Panc1 (cell line): ENCODE results near the gene DUS1L. TPM values are rescaled to one million over a fixed set of nuclear protein-coding genes. Genes with fewer than 3 reads are reported as not detected.

Source experiments
- ATAC-seq: fragments of 200-7000 bp; cut with Tn5 transposase; 2 replicates; pipeline ENCODE4 v1.9.1; 2020; ENCODE audit warnings: mild to moderate bottlenecking, moderate library complexity
- BruUV-seq: library from RNA; stranded (reverse); fragments of 400-500 nt; replicated peaks from 2 replicates; lab custom pipeline; 2021; lab: Mats Ljungman, UMichigan
- CTCF ChIA-PET: fragments of 300-600 bp; sonication (Branson Sonifier 250); formaldehyde crosslinking; loops from one replicate; lab custom pipeline; 2022; ENCODE audit warnings: antibody characterized with exemption; lab: Charles Lee
- POLR2A ChIA-PET: fragments of 300-600 bp; sonication (Branson Sonifier 250); formaldehyde crosslinking; loops from one replicate; lab custom pipeline; 2022; ENCODE audit warnings: antibody characterized with exemption; lab: Charles Lee
- DNase-seq: peaks from one replicate; pipeline ENCODE4 v3.0.0-alpha.2; 2010; ENCODE audit warnings: low read depth, low spot score
- H3K27ac ChIP-seq: 2 replicates; pipeline ENCODE4 v1.5.1; 2011; ENCODE audit warnings: mild to moderate bottlenecking, low read length, inconsistent platforms
- H3K27me3 ChIP-seq: fragments of 200-500 bp; sonication (Bioruptor generic); 2 replicates; pipeline ENCODE4 v1.6.0; 2014; ENCODE audit warnings: low read length, inconsistent platforms; ENCODE audit not compliant: control insufficient read depth, insufficient read depth
- H3K36me3 ChIP-seq: fragments of 200-500 bp; sonication (Bioruptor generic); 2 replicates; pipeline ENCODE4 v1.5.1; 2014; ENCODE audit warnings: inconsistent platforms, mild to moderate bottlenecking, low read length, moderate library complexity; ENCODE audit not compliant: control insufficient read depth, insufficient read depth
- H3K4me1 ChIP-seq: 2 replicates; pipeline ENCODE4 v1.5.1; 2011; ENCODE audit warnings: inconsistent platforms, mild to moderate bottlenecking, low read length, moderate library complexity; ENCODE audit not compliant: control insufficient read depth, insufficient read depth
- H3K4me3 ChIP-seq, 2 experiments: 2 replicates each; pipeline ENCODE4 v1.5.1; 2011 to 2012; ENCODE audit warnings: low read depth in 2 of 2, low read length in 2 of 2, mild to moderate bottlenecking in 2 of 2, inconsistent platforms in 1 of 2, moderate library complexity in 1 of 2
- H3K9me3 ChIP-seq: fragments of 200-500 bp; sonication (Bioruptor generic); 2 replicates; pipeline ENCODE4 v1.5.1; 2014; ENCODE audit warnings: low read depth, mild to moderate bottlenecking, inconsistent platforms, low read length, moderate library complexity; ENCODE audit not compliant: control insufficient read depth, insufficient read depth
- CTCF ChIP-seq: fragments of 450-650 bp; IDR thresholded peaks from 2 replicates; pipeline ENCODE4 v1.5.1; 2017; ENCODE audit warnings: mild to moderate bottlenecking
- POLR2AphosphoS5 ChIP-seq: IDR thresholded peaks from 2 replicates; pipeline ENCODE4 v1.6.1; 2012; ENCODE audit warnings: mild to moderate bottlenecking, low read depth, low read length, moderate library complexity
- REST ChIP-seq, 2 experiments: IDR thresholded peaks; 2 replicates each; pipeline ENCODE4 v1.6.1; 2011 to 2012; ENCODE audit warnings: low read depth in 2 of 2, control low read depth in 1 of 2, low read length in 1 of 2, mild to moderate bottlenecking in 1 of 2, moderate library complexity in 1 of 2; ENCODE audit not compliant: insufficient read depth in 1 of 2
- SIN3A ChIP-seq: IDR thresholded peaks from 2 replicates; pipeline ENCODE4 v1.6.1; 2012; ENCODE audit warnings: low read depth, mild to moderate bottlenecking, low read length, moderate library complexity, borderline replicate concordance; ENCODE audit not compliant: insufficient read depth
- TCF7L2 ChIP-seq: IDR thresholded peaks from 2 replicates; pipeline ENCODE4 v1.6.1; 2011; ENCODE audit warnings: mild to moderate bottlenecking, low read depth, low read length, inconsistent platforms
- in situ Hi-C: cut with HindIII; loops from 2 replicates; pipeline ENCODE4 v1.10.0; 2016; ENCODE audit warnings: low sequenced_read_pairs, low pct_unique_long_range_greater_than_20kb
- intact Hi-C: fragments of 100-400 bp; cut with micrococcal nuclease; formaldehyde crosslinking; loops from one replicate; pipeline ENCODE4 v1.10.0; 2022; ENCODE audit not compliant: unreplicated experiment
- total RNA-seq: library from RNA; stranded (reverse); gene quantifications from one replicate; pipeline ENCODE4 v1.2.1, GENCODE V29; 2021; ENCODE audit not compliant: unreplicated experiment

Gene DUS1L
- total RNA-seq, 1 experiment from 2014 or later: 115 TPM

- ATAC-seq (no peak), DNase-seq (no peak)
- in situ Hi-C loops (no loop called here), intact Hi-C loops (no loop called here)
- Histone ChIP-seq H3K27ac (no peak overlapping the region), H3K36me3 (no peaks in the 10 kb centered on the region), H3K4me3 (no peak overlapping the region), H3K9me3 (no peaks in the 10 kb centered on the region), H3K4me1 (peaks cover 22% of the 10 kb centered on the region), H3K27me3 (no peaks in the 10 kb centered on the region)
- ChIA-PET POLR2A (no interaction called here), CTCF (no interaction called here)
- TF ChIP-seq TCF7L2 (no peak), POLR2AphosphoS5 (no peak), SIN3A (no peak), CTCF (no peak), REST (IDR thresholded peaks at IDR 0.05; ENCODE audit: insufficient read depth in 1 of 2, low read depth in 2 of 2, low read length in 1 of 2) (no peak)
- no TSS peak for BruUV-seq
Measured at GRCh38 chr17:82014971-82015310, 50.7 kb downstream of the DUS1L start.

GRCh38 chr17:82014432-82014831, 51.2 kb downstream of the DUS1L start:
- H3K4me3 ChIP-seq: no peak overlapping the region
- DNase-seq: no peak
- no peaks in the 10 kb centered on the region for H3K27me3 ChIP-seq
- no peaks in the 10 kb centered on the region for H3K9me3 ChIP-seq
- TF ChIP-seq SIN3A (no peak), TCF7L2 (no peak)
- H3K36me3 ChIP-seq: no peaks in the 10 kb centered on the region
- ChIA-PET POLR2A (no interaction called here), CTCF (no interaction called here)
- in situ Hi-C loops (no loop called here), intact Hi-C loops (no loop called here)
- no TSS peak for BruUV-seq
- H3K27ac ChIP-seq: no peak overlapping the region
- ATAC-seq: no peak
- H3K4me1 ChIP-seq: peaks cover 22% of the 10 kb centered on the region

- intact Hi-C loops: no loop called here
- CTCF ChIA-PET: no interaction called here
- no peaks in the 10 kb centered on the region for H3K36me3 ChIP-seq
Measured at GRCh38 chr17:82013772-82014321, 51.8 kb downstream of the DUS1L start.

More at GRCh38 chr17:82013772-82014321, 51.8 kb downstream of the DUS1L start:
- Histone ChIP-seq H3K27me3 (no peaks in the 10 kb centered on the region), H3K9me3 (no peaks in the 10 kb centered on the region), H3K4me3 (no peak overlapping the region), H3K27ac (no peak overlapping the region), H3K4me1 (peaks cover 19% of the 10 kb centered on the region)
- BruUV-seq: no TSS peak
- in situ Hi-C loops: no loop called here
- ATAC-seq (no peak), DNase-seq (no peak)
- TF ChIP-seq TCF7L2 (0 out of 2 replicates have a peak, but pooled peaks have one; percentile 19), REST (IDR thresholded peaks at IDR 0.05; ENCODE audit: insufficient read depth in 1 of 2, low read depth in 2 of 2, low read length in 1 of 2) (no peak), CTCF (no peak)
- POLR2A ChIA-PET: interaction anchor here (0.7 kb wide), 1 partner anchor 125 kb away, joined by 3 read pairs; no protein-coding TSS in a partner anchor
